LoVo (cell line): Measurements from ENCODE around the gene WDR3.
"Not testable (repeated sequence)": the region's sequence is repeated elsewhere in the genome, so short reads cannot be mapped to it uniquely, and the experiment has no call there.

Source experiments
- DNase-seq: peaks from one replicate; pipeline ENCODE4 v3.0.0-alpha.2; 2016; ENCODE audit warnings: low spot score

Gene WDR3

DNA sequence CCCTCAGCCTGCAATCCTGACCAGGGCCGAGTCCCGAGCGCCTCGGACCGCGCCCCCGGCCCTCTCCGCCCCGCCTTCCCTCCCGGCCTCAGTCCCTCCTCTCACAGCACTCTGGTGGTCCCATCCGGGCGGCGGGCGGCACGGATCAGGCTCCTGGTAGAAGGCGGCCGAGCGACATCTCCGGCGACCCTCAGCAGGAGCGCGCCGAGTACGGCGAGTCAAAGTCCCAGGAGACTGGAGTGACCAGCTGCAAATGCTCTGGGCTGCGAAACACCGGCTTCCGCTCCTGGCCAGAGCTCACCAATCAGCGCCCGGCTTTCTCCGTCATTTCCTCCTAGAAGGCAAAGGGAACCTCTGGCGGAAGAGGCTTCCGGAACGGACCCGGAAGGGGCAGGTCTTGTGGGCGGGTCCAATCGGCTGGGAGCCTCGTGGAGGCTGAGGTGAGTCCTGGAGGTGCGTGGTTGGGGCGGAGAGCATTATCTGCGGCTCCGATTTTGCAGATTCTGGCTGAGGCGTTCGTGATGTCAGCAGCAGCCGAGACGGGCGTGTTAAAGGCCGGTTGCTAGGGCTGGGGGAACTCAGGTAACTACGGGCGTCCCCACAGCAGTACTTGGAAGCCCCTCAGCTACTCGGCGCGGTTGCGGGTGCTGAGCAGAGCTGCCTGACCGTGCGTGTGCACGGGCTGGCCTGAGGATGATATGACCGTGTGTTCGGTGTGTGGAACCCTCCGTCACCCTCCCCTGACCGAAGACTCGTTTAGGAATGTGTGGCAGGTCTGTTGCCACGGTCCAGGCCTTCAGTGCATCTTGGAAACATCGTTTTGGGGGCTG lies at the start of gene WDR3, which contains the start of gene GDAP2:
Gene WDR3, plus strand, starts transcription at position 397 of the 830 bp plus-strand sequence. CDS start 3,581 bp downstream, outside the sequence.
Gene GDAP2, minus strand, starts transcription at position 279 of the 830 bp plus-strand sequence. CDS start 9,264 bp downstream, outside the sequence.
- peak; percentile 98 for DNase-seq

DNA sequence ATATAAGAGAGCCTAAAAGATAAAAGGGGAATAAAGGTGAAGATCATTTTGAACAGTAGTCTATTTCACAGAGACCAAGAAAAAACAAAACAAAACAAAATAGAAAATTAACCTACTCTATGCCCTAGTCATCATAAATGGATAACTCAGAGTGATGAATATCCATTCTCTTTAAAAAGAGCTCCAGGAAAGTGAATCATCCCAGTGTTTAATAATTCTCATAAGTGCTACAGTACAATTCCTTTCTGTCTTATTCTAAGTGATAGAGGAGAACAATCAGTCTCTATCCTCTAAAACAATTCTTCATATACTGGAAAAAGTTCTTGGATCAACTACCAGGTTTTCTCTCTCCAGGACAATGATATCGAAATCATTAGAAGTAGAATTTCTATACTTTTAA lies 45.9 kb upstream of the WDR3 start:
- no peak for DNase-seq

DNA sequence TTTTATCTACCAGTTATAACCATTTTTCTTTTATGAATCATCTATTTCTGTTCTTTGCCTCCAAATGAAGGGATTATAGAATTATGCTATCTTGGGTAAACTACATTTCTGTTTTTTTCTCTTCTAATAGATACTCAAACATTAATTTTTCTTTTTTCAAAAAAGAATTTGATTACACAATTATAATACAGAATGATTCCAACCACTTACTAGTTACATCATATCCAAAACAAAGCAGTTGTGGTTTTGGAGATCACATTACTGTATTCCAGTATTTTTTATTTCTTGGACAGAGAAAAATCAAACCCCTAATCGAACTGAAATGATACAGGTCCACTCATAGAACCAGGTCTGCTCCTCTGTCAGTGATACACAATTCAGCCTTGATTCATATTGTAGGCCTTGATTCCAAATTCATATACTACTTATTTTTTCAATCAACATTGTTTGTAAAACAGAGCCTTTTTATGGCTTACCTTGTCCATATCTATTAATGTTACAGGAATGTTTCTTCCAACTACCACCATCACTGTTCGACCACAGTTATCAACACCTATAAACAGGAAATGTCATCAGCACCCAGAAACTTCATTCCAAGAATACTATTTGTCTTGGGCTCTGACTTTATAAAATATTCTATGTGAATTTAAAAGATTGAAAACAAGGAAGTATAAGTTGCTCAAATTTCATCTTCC lies 43.3 kb upstream of the WDR3 start:
- DNase-seq, result no peak

DNA sequence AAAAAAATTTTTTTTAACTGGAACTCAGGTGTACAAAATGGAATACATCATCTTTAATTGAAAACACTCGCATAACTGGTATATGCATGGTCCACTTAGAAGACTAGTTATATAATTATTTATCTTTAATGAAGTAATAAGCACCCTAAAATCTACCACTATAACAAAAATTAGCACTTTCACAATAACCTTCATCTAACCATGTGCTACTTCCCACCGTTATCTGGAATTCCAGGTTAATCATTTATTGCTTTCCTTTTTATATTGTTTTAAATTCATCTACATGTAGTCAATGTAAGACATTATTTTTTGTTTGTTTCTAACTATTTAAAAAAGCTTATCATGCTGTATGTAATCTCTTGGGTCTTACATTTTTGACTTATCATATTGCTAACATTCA lies 39.1 kb upstream of the WDR3 start:
- DNase-seq, result no peak

DNA sequence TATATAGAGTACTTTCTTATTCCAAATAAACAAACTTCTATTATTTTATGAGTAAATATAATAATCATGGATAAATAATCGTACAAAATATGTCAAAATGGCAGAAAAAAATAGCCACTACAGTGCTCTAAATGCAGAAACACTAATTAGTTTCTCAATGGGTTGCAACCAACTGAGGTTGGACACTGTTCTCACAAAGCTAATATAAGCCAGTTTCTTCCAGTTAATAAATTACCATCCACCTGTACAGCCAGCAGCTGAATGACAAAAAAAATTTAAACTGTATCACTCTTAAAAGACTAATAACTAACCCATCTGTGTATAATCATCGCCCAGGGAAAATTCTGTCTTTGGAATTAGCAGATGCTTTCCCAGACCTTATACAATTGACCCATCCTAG lies 37.0 kb upstream of the WDR3 start:
- DNase-seq, result no peak

DNA sequence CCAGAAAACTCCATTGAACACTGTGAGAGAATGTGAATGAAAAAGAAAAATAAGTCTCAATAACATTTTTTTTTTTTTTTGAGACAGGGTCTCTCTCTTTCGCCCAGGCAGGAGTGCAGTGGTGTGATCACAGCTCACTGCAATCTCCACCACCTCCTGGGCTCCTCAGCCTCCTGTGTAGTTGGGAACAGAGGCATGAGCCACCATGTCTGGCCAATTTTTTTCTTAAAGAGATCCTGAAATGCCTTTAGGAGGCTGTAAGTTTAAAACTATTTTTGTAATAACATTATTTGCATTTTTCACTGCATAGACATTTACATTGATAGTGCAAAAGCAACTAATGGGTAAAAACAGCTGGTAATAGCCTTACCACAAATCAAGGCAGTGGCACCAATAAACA lies 35.5 kb upstream of the WDR3 start:
- DNase-seq, result no peak

DNA sequence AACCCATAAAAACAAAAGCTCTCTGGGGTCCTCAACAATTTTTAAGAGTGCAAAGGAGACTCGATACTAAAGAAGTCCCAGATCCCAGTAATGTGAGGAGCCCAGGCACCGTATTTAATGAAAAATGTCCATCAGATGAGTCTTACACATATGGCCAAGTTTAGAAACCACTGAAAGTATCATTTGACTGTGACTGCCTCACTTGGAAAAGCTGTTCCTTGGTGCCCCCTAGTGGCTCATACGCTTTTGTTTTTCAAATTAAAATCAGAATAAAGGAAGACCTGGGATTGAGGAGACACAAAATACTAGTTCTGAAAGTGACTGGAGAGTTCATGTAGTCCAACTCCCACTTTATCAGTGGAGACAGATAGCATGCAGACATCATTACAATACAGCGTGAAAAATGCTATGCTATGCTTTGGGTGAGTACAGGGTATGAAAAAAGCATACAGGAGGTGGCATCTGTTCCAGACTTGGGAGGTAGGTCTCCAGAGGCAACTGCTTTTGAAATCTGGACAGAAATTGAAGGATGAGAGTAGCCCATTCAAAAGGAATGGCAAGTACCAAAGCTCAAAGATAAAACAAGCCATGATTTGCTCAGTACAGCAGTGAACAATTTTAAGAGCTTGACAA lies 33.9 kb upstream of the WDR3 start:
- DNase-seq, result peak; percentile 65

DNA sequence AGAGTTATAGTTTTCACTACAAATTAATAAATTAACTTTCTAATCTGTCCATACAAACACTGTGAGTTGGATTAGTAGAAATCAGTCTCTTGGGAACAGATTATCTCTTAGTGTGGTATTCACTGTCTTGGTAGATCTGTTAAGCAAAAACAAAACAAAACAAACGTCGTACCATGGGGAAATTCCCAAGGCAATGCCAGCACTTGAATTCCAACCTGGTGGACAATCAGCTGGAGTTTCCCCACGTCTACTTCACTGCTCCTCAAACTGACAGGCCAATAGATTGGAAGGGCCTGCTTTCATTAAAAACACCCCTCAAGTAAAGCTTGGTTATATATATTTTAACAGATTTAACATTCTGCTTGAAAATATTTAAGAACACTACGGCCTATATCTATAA lies 32.0 kb upstream of the WDR3 start:
- DNase-seq, result no peak

DNA sequence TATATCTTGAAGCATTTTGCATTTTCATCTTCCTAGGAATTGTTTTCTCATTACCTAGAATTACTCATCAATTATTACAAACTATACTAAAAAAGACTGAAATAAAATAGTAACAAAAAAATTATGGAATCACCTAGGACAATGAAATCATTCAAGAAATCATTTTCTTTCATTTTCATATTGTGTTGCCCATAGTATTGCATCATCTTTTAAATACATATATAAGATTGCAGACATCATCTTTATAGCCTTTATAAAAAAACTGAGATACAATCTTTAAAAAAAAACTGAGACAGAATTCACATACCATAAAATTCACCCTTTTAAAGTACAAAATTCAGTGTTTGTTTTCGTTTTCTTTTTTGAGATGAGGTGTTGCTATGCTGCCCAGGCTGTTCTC lies 29.7 kb upstream of the WDR3 start:
- no peak for DNase-seq

DNA sequence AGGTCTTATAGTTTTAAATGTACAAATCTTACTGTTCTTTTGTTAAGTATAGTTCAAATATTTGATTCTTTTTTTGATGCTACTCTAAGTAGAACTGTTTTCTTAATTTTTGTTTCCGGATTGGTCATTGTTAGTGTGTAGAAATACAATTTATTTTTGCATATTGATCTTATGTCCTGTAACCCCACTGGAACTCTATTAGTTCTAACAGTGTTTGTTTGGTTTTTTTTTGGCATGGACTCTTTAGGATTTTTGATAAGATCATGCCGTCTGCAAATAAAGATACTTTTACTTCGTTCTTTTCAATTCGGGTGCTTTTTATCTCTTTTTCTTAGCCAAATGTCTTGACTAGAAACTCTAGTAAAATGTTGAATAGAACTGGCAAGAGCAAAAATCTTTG lies 26.6 kb upstream of the WDR3 start:
- DNase-seq, result no peak

DNA sequence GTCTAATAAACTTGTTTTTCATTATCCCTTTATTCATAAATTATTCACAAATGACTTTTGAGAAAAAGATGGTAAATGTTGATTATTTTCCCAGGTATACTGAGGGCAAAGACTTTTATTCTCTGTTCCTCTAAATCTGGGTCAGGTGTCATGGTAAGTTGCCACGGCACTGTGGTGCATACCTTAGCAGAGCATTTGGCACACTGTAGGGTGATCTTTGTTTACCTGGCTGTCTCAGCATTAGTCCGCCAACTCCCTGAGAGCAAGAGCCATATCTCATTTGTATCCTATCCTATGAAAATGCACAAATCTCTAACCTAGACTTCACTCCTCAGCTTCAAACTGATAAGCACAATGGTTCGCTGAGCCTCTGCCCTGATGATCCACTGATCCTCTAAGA lies 25.1 kb upstream of the WDR3 start:
- DNase-seq, result no peak

DNA sequence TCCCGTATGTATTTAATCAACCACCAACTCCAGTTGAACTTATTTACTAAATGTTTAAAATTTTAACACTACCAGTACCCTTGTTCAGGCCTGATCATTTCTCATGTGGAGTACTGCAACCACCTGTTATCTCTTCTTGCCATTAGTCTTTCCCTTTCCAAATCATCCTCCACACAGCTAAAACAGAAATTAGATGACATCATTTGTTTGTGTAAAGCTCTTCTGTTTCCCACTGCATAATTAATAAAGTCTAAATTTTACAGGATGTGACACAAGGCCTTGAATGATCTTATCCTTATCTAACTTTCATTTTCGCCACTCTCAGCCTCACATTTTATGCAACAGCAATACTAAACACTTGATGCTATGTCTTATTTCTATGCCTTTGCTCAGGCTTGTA lies 24.5 kb upstream of the WDR3 start:
- no peak for DNase-seq

DNA sequence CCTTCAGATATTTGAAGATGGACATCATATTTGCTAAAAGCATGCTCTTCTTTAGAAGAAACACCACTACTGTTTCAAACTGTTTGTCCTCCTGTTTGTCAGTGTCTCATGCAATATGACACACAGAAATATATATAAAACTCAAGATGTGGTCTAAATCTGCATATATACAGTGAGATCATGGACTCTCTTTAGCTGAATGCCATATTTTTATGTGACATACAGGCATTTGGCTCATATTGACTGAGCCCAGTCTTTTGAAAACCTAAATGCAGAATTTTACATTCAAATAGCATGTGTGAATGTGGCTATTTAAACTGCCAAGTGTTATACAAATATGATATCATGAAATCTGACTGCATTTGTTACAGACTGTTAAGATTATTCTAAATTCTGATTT lies 18.5 kb upstream of the WDR3 start:
- no peak for DNase-seq

DNA sequence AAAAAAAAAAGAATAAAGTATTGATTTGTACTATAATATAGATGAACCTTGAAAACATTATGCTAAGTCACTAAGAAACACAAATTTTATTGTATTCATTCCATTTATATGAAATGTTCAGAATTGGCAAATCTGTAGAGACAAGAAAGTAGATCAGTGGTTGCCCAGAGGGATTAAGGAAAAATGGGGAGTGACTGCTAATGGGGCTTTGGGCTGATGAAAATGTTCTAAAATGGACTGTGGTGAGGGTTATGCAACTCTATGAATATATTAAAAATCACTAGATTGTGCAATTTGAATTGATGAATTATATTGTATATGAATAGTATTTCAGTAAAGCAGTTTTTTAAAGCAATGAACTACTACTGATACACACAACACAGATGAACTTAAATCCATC lies 10.2 kb upstream of the WDR3 start:
- no peak for DNase-seq

DNA sequence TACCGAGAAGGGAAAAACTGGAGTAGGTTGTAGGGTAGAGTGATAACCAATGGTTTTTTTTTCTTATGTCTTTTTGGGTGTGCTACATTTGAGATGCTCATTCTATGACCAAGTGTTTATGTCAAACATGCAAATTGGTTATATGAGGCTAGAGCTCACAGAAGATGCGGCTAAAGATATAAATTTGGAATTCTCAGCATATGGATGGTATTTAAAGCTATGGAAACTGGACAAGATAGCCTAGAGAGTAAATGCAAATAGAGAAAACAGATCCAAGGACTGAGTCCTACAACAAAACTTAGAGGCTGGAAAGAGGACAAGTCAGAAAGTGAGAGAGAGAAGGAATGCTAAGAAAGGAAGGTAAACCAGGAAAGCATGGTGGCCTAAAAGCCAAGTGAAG lies 7.5 kb upstream of the WDR3 start:
- DNase-seq, result no peak

DNA sequence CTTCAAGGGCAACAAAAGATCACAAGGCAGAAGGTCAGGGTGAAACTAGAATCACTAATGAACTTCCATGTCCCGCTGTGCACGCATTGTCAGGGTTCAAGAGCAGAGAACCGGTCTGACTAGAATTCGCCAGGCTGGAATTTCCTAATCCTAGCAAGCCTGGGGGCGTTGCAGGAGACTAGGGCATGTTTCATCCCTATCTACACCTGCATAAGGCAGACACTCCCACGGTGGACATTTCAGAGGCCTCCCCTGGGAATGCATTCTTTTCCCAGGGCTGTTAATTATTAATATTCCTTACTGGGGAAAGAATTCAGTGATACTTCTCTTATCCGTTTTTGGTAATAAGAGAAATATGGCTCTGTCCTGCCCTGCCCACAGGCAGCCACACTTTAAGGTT lies 6.8 kb upstream of the WDR3 start:
- not testable (repeated sequence) for DNase-seq

DNA sequence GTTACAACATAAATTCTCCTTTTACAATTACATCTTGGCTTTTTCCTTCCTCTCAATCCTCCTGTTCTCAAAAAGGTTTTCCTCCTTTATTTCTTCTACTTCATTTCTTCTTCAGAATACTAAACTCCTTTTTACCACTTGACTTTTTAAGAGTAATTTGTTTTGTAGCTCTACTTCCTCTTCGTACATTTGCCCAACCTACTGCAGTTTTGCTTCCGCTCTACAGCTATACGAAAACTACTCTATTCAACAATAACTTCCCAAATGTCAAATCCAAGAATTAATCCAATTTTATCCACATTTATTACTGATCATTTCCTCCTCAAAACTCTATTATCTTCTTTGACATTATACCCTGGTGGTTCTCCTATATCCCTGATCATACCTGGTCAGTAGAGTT lies 3.6 kb upstream of the WDR3 start:
- no peak for DNase-seq

DNA sequence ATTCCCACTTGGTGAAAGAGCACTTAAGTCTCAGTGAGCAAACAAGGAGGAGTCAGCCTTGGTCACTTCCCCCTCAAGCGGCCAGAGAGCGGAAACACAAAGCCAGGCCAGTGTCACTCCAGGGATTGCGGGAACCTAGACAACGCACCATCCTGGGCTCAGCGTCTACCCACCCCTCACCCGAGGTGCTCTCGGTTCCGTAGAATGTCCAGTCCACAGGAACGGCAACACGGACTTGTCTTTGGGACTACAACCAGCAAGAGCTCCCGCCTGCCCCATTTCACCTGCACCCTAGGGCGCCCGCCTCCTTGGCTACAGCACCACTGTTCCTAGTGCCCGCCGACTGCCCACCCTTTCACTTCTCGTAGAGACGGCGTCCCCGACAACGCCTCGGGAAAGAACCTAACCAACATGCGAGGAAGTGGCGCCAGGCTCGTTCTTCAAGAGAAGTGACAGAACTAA lies 627 bp upstream of the WDR3 start:
- peak; percentile 69 for DNase-seq

DNA sequence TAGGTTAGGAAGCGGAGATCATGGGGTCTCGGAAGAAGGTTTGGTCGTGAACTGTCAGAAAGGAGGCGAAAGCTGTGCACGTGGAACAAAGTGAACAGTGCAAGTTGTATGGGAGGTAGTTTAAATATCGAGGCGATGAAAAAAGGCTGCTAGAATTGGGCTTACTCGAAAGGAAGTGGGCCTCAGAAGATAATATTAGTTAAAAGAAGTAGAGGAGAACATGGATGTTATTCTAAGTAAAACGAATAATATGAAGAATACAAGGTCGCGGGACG lies 571 bp downstream of the WDR3 start:
- DNase-seq, result no peak

DNA sequence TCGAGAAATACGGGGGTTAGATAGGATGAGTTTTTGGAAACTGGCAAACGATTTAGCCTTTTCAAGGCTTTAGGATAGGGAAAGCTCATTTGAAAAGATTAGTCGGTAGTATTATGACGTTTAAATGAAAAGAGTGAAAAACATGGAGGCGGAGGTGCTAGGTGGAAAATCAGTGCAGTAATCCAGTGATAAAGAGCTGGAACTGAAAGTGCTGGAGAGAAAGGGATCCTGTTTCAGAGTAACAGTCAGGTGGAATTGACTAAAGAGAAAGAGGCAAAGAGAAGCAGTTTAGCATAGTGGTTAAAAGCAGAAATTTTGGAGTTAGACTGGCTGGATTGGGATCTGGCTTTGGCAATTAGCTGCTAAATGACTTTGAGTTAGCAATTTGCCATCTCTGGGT lies 945 bp downstream of the WDR3 start:
- no peak for DNase-seq

DNA sequence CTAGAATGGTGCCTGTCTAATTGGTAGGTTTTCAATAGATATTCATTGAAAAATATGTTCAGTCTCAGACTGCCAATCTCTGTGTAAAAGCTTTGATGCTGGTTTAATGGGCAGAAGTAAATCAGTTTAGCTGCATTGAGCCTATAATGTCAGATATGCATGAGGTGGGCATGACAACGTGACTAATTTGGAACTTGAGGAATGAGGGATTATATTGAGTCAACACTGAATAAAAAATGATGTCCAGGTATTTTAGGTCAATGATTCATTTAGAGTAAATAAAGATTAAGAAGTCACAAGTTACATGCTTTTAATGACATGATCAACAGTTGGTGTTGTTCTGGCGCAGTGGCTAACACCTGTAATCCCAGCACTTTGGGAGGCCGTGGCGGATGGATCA lies 3.0 kb downstream of the WDR3 start:
- DNase-seq, result no peak

DNA sequence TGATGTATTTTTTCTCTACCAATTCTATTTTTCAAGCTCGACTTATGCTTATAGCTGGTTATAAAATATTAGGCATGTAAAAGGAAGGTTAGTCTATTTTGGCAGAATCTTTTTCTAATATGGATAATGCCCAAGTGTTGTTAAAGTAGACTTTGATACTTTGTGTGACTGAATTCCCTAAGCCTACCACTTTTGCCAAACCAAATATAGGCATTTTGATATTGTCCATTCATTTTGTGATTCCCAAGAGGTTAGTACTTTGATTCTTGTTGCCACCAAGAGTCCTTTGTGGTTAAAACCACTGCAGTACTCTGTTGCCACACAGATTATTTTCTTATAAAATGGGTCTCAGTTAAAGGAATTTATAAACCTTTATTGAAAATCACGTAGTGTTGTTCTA lies 4.2 kb downstream of the WDR3 start:
- no peak for DNase-seq

DNA sequence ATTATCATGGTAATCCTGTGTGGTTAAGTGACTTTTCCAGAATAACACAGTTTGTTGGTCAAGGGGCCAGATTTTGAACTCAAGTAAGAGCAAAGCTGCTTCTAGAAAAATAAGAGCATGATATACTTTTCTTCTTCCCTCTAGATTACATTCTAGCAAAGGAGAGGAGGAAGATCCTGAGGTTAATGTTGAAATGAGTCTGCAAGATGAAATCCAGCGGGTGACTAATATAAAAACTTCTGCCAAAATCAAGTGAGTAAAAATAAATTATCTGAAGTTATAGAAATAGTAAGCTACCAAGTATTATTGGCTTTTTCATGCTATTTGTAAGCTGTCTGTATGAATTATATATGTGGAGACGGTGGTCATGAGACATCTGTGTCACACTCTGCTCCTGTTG lies 12.8 kb downstream of the WDR3 start:
- DNase-seq, result no peak
